ENCODE results near the gene TMEFF2. TPM values are rescaled to one million over a fixed set of nuclear protein-coding genes. Genes with fewer than 3 reads are reported as not detected.

The TMEFF2 gene
- total and polyA plus RNA-seq, 10 of the 15 experiments (the other 5 are each of a cell fraction or from before 2014, with no cell fraction given) = not detected

DNA sequence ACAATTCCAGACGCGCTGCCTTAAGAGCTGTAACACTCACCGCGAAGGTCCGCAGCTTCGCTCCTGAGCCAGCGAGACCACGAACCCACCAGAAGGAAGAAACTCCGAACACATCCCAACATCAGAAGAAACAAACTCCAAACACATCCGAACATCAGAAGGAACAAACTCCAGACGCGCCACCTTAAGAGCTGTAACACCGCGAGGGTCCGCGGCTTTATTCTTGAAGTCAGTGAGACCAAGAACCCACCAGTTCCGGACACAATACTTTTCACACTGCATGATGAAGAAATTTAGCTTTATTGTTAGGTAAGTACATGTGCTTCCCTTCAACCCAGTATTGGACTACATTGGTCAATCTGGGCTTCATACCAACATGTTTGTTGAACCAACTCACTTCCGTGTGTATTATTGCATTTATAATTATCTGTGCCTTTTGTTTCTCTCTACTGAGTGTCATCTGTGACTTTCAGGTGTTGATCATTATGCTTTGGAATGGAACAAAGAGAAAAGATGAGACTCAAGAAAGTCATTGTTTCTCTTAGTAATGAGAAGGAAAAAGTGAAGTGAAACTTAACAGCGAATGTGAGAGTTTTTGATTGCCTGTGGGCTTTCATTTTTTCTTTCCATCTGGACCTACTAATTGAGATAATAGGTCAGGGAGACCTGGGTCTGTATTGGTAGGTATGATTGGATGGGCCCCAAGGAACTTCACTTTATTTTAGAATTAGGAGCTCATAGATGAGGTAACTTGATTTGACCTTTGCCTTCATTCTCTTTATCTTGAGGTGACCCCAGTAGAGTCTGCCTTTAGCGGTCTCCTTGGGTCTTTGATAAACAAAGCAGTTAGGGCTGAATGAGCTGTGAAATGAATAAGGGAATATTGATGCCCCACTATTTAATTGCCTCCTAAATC lies 271.7 kb downstream of the TMEFF2 start:
- SMC1A ChIA-PET (ENCODE audit: uncharacterized antibody, unreplicated experiment) = interaction anchor here (0.8 to 4.4 kb wide), 15 partner anchors 9 to 412 kb away, joined by 3 to 44 read pairs (median 4); no protein-coding TSS in a partner anchor
- H3K79me2 ChIP-seq (ENCODE audit: control insufficient read depth, insufficient read depth, low read length) = no peaks in the 10 kb centered on the region
- H3K4me1 ChIP-seq (ENCODE audit: control insufficient read depth, insufficient read depth, low read length) = peaks cover 21% of the 10 kb centered on the region
- peak overlapping the region; percentile 22; the same call in 1 of the 2 replicates for H3K4me2 ChIP-seq (ENCODE audit: control insufficient read depth, insufficient read depth)
- H3K9ac ChIP-seq (ENCODE audit: control insufficient read depth, insufficient read depth, low read length) = no peak overlapping the region
- RAD21 ChIA-PET (ENCODE audit: unreplicated experiment) = interaction anchor here (0.8 to 1.7 kb wide), 10 partner anchors 9 to 82 kb away, joined by 3 to 12 read pairs (median 4); no protein-coding TSS in a partner anchor
- no peaks in the 10 kb centered on the region for H3K36me3 ChIP-seq (ENCODE audit: control insufficient read depth in 2 of 2, insufficient read depth in 2 of 2, low read length in 1 of 2)
- peak; percentile 59 for FAIRE-seq
- POLR2A ChIA-PET = interaction anchor here (0.8 to 1.7 kb wide), 4 partner anchors 9 to 80 kb away, joined by 3 to 11 read pairs (median 4); no protein-coding TSS in a partner anchor
- H3K9me3 ChIP-seq (replicated peaks; ENCODE audit: control insufficient read depth, insufficient read depth, low read length) = no peaks in the 10 kb centered on the region; the same call in 2 of the 3 replicates
- no peak overlapping the region for H3K4me3 ChIP-seq
- BruUV-seq (replicated peaks) = no TSS peak
- H4K20me1 ChIP-seq (ENCODE audit: control insufficient read depth, insufficient read depth) = no peaks in the 10 kb centered on the region
- H2AFZ ChIP-seq (ENCODE audit: control insufficient read depth, low read depth, low read length) = no peak overlapping the region
- ATAC-seq = peak; percentile 92
- in situ Hi-C loops (cut with MboI) = no loop called here
- WGBS (ENCODE audit: insufficient coverage, insufficient replicate concordance, low lambda C conversion rate, missing lambda C conversion rate) = 89% methylated on average over 20 of the region's 20 CpGs
- DNase-seq (ENCODE audit: low read depth, low spot score) = peak; percentile 82
- intact Hi-C loops (cut with micrococcal nuclease; ENCODE audit: unreplicated experiment) = no loop called here
- CTCF ChIA-PET = interaction anchor here (0.6 to 1.5 kb wide), 6 partner anchors 9 to 82 kb away, joined by 3 to 5 read pairs (median 3); no protein-coding TSS in a partner anchor
- no peaks in the 10 kb centered on the region for H3K27me3 ChIP-seq (replicated peaks in 1 of 2; ENCODE audit: control insufficient read depth in 2 of 2, insufficient read depth in 2 of 2, low read length in 1 of 2)
- H3K27ac ChIP-seq (ENCODE audit: control insufficient read depth, insufficient read depth) = peak overlapping the region; percentile 14
- 0 out of 2 replicates have a peak, but pooled peaks have one; percentile 46 for TF ChIP-seq TCF12 (IDR thresholded peaks at IDR 0.05; ENCODE audit: low read depth, low read length)
- no peak for TF ChIP-seq JUNB (IDR thresholded peaks at IDR 0.05)
- TF ChIP-seq, protein P1, sequence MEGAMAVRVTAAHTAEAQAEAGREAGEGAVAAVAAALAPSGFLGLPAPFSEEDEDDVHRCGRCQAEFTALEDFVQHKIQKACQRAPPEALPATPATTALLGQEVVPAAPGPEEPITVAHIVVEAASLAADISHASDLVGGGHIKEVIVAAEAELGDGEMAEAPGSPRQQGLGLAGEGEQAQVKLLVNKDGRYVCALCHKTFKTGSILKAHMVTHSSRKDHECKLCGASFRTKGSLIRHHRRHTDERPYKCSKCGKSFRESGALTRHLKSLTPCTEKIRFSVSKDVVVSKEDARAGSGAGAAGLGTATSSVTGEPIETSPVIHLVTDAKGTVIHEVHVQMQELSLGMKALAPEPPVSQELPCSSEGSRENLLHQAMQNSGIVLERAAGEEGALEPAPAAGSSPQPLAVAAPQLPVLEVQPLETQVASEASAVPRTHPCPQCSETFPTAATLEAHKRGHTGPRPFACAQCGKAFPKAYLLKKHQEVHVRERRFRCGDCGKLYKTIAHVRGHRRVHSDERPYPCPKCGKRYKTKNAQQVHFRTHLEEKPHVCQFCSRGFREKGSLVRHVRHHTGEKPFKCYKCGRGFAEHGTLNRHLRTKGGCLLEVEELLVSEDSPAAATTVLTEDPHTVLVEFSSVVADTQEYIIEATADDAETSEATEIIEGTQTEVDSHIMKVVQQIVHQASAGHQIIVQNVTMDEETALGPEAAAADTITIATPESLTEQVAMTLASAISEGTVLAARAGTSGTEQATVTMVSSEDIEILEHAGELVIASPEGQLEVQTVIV (IDR thresholded peaks at IDR 0.05; ENCODE audit: borderline replicate concordance, partially characterized antibody) = no peak
- TF ChIP-seq FOS (IDR thresholded peaks at IDR 0.05; ENCODE audit: borderline replicate concordance, extremely low read depth, insufficient read length) = no peak
- no peak for TF ChIP-seq POLR2AphosphoS2 (IDR thresholded peaks at IDR 0.05; ENCODE audit: low read depth, low read length)
- TF ChIP-seq KAT2A (conservative IDR thresholded peaks at IDR 0.05; ENCODE audit: control insufficient read depth, low read depth, low read length) = no peak
- no peak for TF ChIP-seq ZSCAN29 (IDR thresholded peaks at IDR 0.05)
- no peak for TF ChIP-seq SUZ12 (IDR thresholded peaks at IDR 0.05; ENCODE audit: unreplicated experiment)
- TF ChIP-seq E2F8 (IDR thresholded peaks at IDR 0.05; ENCODE audit: low read depth, partially characterized antibody) = peak; percentile 49
- TF ChIP-seq ZBTB11 (CRISPR knock-in tag; IDR thresholded peaks at IDR 0.05) = no peak
- TF ChIP-seq HDGF (IDR thresholded peaks at IDR 0.05) = no peak
- TF ChIP-seq MYC (IDR thresholded peaks at IDR 0.05; ENCODE audit: insufficient read depth, insufficient read length, insufficient replicate concordance, low read length, severe bottlenecking) = no peak
- TF ChIP-seq SIX5 (IDR thresholded peaks at IDR 0.05; ENCODE audit: low read depth, low read length, severe bottlenecking) = no peak
